Measurements from ENCODE around the gene CRYBB3.

The CRYBB3 gene

GRCh38 chr22:25206998-25207397 is 7.3 kb downstream of the CRYBB3 start:
- FAIRE-seq = no peak
- DNase-seq (ENCODE audit: insufficient read length, low spot score) = no peak
- no peak for TF ChIP-seq CTCF (IDR thresholded peaks at IDR 0.05; ENCODE audit: insufficient read depth, missing control alignments)

- no peak for TF ChIP-seq CTCF (IDR thresholded peaks at IDR 0.05; ENCODE audit: insufficient read depth, missing control alignments)
- DNase-seq (ENCODE audit: insufficient read length, low spot score) = no peak
- FAIRE-seq = no peak
Observed at GRCh38 chr22:25207553-25208157, 8.0 kb downstream of the CRYBB3 start.

GRCh38 chr22:25208328-25208727 is 8.7 kb downstream of the CRYBB3 start:
- no peak for TF ChIP-seq CTCF (IDR thresholded peaks at IDR 0.05; ENCODE audit: insufficient read depth, missing control alignments)
- DNase-seq (ENCODE audit: insufficient read length, low spot score) = no peak
- no peak for FAIRE-seq

GRCh38 chr22:25208743-25209505 is 9.3 kb downstream of the CRYBB3 start:
- no peak for TF ChIP-seq CTCF (IDR thresholded peaks at IDR 0.05; ENCODE audit: insufficient read depth, missing control alignments)
- FAIRE-seq (no peak), DNase-seq (ENCODE audit: insufficient read length, low spot score) (no peak)

GRCh38 chr22:25210793-25211192 is 11.1 kb downstream of the CRYBB3 start:
- DNase-seq (ENCODE audit: insufficient read length, low spot score) = no peak
- no peak for FAIRE-seq
- no peak for TF ChIP-seq CTCF (IDR thresholded peaks at IDR 0.05; ENCODE audit: insufficient read depth, missing control alignments)

- no peak for TF ChIP-seq CTCF (IDR thresholded peaks at IDR 0.05; ENCODE audit: insufficient read depth, missing control alignments)
- no peak for FAIRE-seq
- no peak for DNase-seq (ENCODE audit: insufficient read length, low spot score)
Observed at GRCh38 chr22:25212337-25212736, 12.7 kb downstream of the CRYBB3 start.

- FAIRE-seq = no peak
- TF ChIP-seq CTCF (IDR thresholded peaks at IDR 0.05; ENCODE audit: insufficient read depth, missing control alignments) = no peak
- DNase-seq (ENCODE audit: insufficient read length, low spot score) = no peak
Observed at GRCh38 chr22:25213221-25213620, 13.6 kb downstream of the CRYBB3 start.

Measured in D721Med (cell line).